H1 (cell line): Measurements from ENCODE around the gene CIITA. TPM values are rescaled to one million over a fixed set of nuclear protein-coding genes. Genes with fewer than 3 reads are reported as not detected.
A peak's percentile ranks its signal among the peaks of the same experiment; 100 is the strongest.

Experiments used
- CTCF ChIA-PET: fragments of 300-600 bp; sonication (Branson Sonifier 250); formaldehyde crosslinking; loops from one replicate; lab custom pipeline; 2021; ENCODE audit not compliant: partially characterized antibody; lab: Charles Lee
- POLR2A ChIA-PET: fragments of 300-600 bp; sonication (Branson Sonifier 250); formaldehyde crosslinking; loops from one replicate; lab custom pipeline; 2021; ENCODE audit warnings: inconsistent platforms; ENCODE audit not compliant: partially characterized antibody; lab: Charles Lee
- DNase-seq, 2 experiments: peaks; one replicate each; pipeline versions ENCODE4 v3.0.0 to v3.0.0-alpha.2; 2010 to 2022; ENCODE audit warnings: low spot score in 2 of 2, low read depth in 1 of 2, mixed read lengths in 1 of 2
- FAIRE-seq: peaks from 2 replicates; lab custom pipeline; 2011; peaks lifted over from hg19 to GRCh38; lab: Jason Lieb, UNC
- H2AFZ ChIP-seq: 2 replicates; pipeline ENCODE4 v1.8.1; 2012; ENCODE audit warnings: low read length, inconsistent platforms
- H2AK5ac ChIP-seq: 2 replicates; pipeline ENCODE4 v1.6.1; 2013; ENCODE audit warnings: low read depth, low read length
- H2BK120ac ChIP-seq: replicated peaks from 2 replicates; pipeline ENCODE3; 2013; ENCODE audit warnings: low read depth, low read length, inconsistent platforms
- H2BK12ac ChIP-seq: 2 replicates; pipeline ENCODE4 v1.6.1; 2013; ENCODE audit warnings: low read depth, low read length
- H2BK15ac ChIP-seq: 2 replicates; pipeline ENCODE4 v1.6.1; 2013; ENCODE audit warnings: low read length
- H2BK20ac ChIP-seq: 2 replicates; pipeline ENCODE4 v1.6.1; 2013; ENCODE audit warnings: low read length
- H2BK5ac ChIP-seq: 2 replicates; pipeline ENCODE4 v1.6.1; 2013; ENCODE audit warnings: low read depth, low read length
- H3K14ac ChIP-seq: 2 replicates; pipeline ENCODE4 v1.6.1; 2013; ENCODE audit warnings: inconsistent platforms; ENCODE audit not compliant: insufficient read length
- H3K18ac ChIP-seq: 2 replicates; pipeline ENCODE4 v1.6.1; 2013; ENCODE audit warnings: low read length; ENCODE audit errors: extremely low read depth
- H3K23ac ChIP-seq: 2 replicates; pipeline ENCODE4 v1.6.1; 2013; ENCODE audit warnings: inconsistent platforms; ENCODE audit not compliant: insufficient read length
- H3K23me2 ChIP-seq: 2 replicates; pipeline ENCODE4 v1.6.1; 2013; ENCODE audit warnings: low read depth, low read length
- H3K27ac ChIP-seq: 2 replicates; pipeline ENCODE4 v1.6.1; 2011; ENCODE audit warnings: low read depth, low read length, inconsistent platforms
- H3K27me3 ChIP-seq, 4 experiments: replicated peaks in 1 of 4; 1 replicate in 1 of 4; 2 replicates in 3 of 4; pipeline versions ENCODE4 v1.6.1 to v1.8.1; 2011 to 2013; ENCODE audit warnings: low read length in 3 of 4, mild to moderate bottlenecking in 3 of 4, inconsistent platforms in 2 of 4, mixed read lengths in 2 of 4, moderate library complexity in 1 of 4; ENCODE audit not compliant: control insufficient read depth in 3 of 4, insufficient read depth in 3 of 4; ENCODE audit errors: extremely low read depth in 1 of 4
- H3K36me3 ChIP-seq, 4 experiments: 2 replicates each; pipeline versions ENCODE4 v1.6.1 to v1.8.1; 2011 to 2013; ENCODE audit warnings: mild to moderate bottlenecking in 4 of 4, low read length in 3 of 4, moderate library complexity in 2 of 4, control low read depth in 1 of 4, inconsistent platforms in 1 of 4; ENCODE audit not compliant: insufficient read depth in 4 of 4, control insufficient read depth in 2 of 4
- H3K4ac ChIP-seq: replicated peaks from 2 replicates; pipeline ENCODE3; 2013; ENCODE audit warnings: low read length, low read depth, mixed read lengths, inconsistent platforms; ENCODE audit not compliant: insufficient read length
- H3K4me1 ChIP-seq, 4 experiments: replicated peaks in 1 of 4; 1 replicate in 1 of 4; 2 replicates in 3 of 4; pipeline versions ENCODE4 v1.6.1 to v1.8.1; 2011 to 2013; ENCODE audit warnings: low read length in 3 of 4, inconsistent platforms in 2 of 4, mixed read lengths in 1 of 4; ENCODE audit not compliant: insufficient read depth in 4 of 4, control insufficient read depth in 3 of 4
- H3K4me2 ChIP-seq, 2 experiments: 2 replicates each; pipeline versions ENCODE4 v1.6.1 to v1.8.1; 2011 to 2013; ENCODE audit warnings: low read depth in 2 of 2, low read length in 2 of 2, control low read depth in 1 of 2, inconsistent platforms in 1 of 2, mild to moderate bottlenecking in 1 of 2; ENCODE audit not compliant: insufficient read depth in 1 of 2
- H3K4me3 ChIP-seq, 4 experiments: fragments of 200-600, 300-600 bp in 1 of 4; sonication (generic), shearing (Covaris generic), sonication (Bioruptor Twin) in 1 of 4; 2 replicates each; pipeline versions ENCODE4 v1.5.1 to v1.8.1; 2011 to 2016; ENCODE audit warnings: low read length in 4 of 4, low read depth in 3 of 4, control low read depth in 2 of 4, inconsistent platforms in 2 of 4, mild to moderate bottlenecking in 2 of 4, mixed read lengths in 1 of 4, moderate library complexity in 1 of 4; ENCODE audit not compliant: insufficient read depth in 2 of 4; ENCODE audit errors: extremely low read depth in 1 of 4
- H3K56ac ChIP-seq: replicated peaks from 2 replicates; pipeline ENCODE3; 2013; ENCODE audit warnings: low read depth, mild to moderate bottlenecking, mixed read lengths, low read length, inconsistent platforms; ENCODE audit not compliant: insufficient read length
- H3K79me1 ChIP-seq: 2 replicates; pipeline ENCODE4 v1.6.1; 2013; ENCODE audit warnings: low read depth, low read length, control low read depth
- H3K79me2 ChIP-seq, 2 experiments: 2 replicates each; pipeline versions ENCODE4 v1.6.1 to v1.8.1; 2012 to 2013; ENCODE audit warnings: low read length in 2 of 2, mild to moderate bottlenecking in 2 of 2, inconsistent platforms in 1 of 2; ENCODE audit not compliant: insufficient read depth in 2 of 2, control insufficient read depth in 1 of 2
- H3K9ac ChIP-seq, 4 experiments: replicated peaks in 1 of 4; 1 replicate in 1 of 4; 2 replicates in 3 of 4; pipeline versions ENCODE4 v1.6.1 to v1.8.1; 2011 to 2013; ENCODE audit warnings: low read depth in 3 of 4, low read length in 3 of 4, control low read depth in 2 of 4, mild to moderate bottlenecking in 2 of 4, moderate library complexity in 2 of 4, inconsistent platforms in 1 of 4; ENCODE audit errors: extremely low read depth in 1 of 4
- H3K9me3 ChIP-seq, 2 experiments: 2 replicates each; pipeline versions ENCODE4 v1.6.1 to v1.8.1; 2012 to 2013; ENCODE audit warnings: mild to moderate bottlenecking in 2 of 2, moderate library complexity in 2 of 2, control low read depth in 1 of 2, inconsistent platforms in 1 of 2, low read depth in 1 of 2, low read length in 1 of 2, mixed read lengths in 1 of 2; ENCODE audit not compliant: insufficient read depth in 2 of 2
- H4K20me1 ChIP-seq, 2 experiments: replicated peaks in 1 of 2; 2 replicates each; pipeline versions ENCODE3 to v1.8.1; 2011 to 2013; ENCODE audit warnings: inconsistent platforms in 2 of 2, low read length in 2 of 2, mild to moderate bottlenecking in 1 of 2; ENCODE audit not compliant: insufficient read depth in 2 of 2, control insufficient read depth in 1 of 2
- H4K5ac ChIP-seq: 2 replicates; pipeline ENCODE4 v1.6.1; 2013; ENCODE audit warnings: low read length, low read depth, mixed read lengths, inconsistent platforms; ENCODE audit not compliant: insufficient read length
- H4K8ac ChIP-seq: 2 replicates; pipeline ENCODE4 v1.8.0; 2013; ENCODE audit warnings: mild to moderate bottlenecking, moderate library complexity, low read length, inconsistent platforms; ENCODE audit not compliant: insufficient read depth; ENCODE audit errors: extremely low read depth
- H4K91ac ChIP-seq: replicated peaks from 2 replicates; pipeline ENCODE3; 2013; ENCODE audit warnings: low read length, mixed read lengths, inconsistent platforms; ENCODE audit not compliant: insufficient read length
- ASH2L ChIP-seq: fragments of 200-600, 300-600 bp; sonication (generic); IDR thresholded peaks from one replicate; pipeline ENCODE4 v1.7.1; 2017; ENCODE audit warnings: low read length
- BCL11A ChIP-seq, 2 experiments: IDR thresholded peaks; one replicate each; pipeline ENCODE4 v1.6.1; 2011; ENCODE audit warnings: low read depth in 2 of 2, low read length in 2 of 2, mild to moderate bottlenecking in 2 of 2
- CTCF ChIP-seq, 3 experiments: IDR thresholded peaks; 1 replicate in 2 of 3; 2 replicates in 1 of 3; pipeline versions ENCODE4 v1.5.1 to v1.6.1; 2011; ENCODE audit warnings: low read length in 3 of 3, mild to moderate bottlenecking in 3 of 3, inconsistent platforms in 2 of 3, low read depth in 1 of 3, moderate library complexity in 1 of 3; ENCODE audit not compliant: insufficient read depth in 1 of 3; ENCODE audit errors: control extremely low read depth in 1 of 3
- KDM4A ChIP-seq: IDR thresholded peaks from one replicate; pipeline ENCODE4 v1.7.1; 2012; ENCODE audit warnings: low read depth, mild to moderate bottlenecking, moderate library complexity, low read length, inconsistent platforms; ENCODE audit not compliant: severe bottlenecking
- RAD21 ChIP-seq, 2 experiments: IDR thresholded peaks in 1 of 2; conservative IDR thresholded peaks in 1 of 2; 2 replicates each; pipeline ENCODE4 v1.6.1; 2011; ENCODE audit warnings: low read depth in 2 of 2, low read length in 2 of 2, improper control_type of control experiment in 1 of 2, inconsistent platforms in 1 of 2, mild to moderate bottlenecking in 1 of 2, moderate library complexity in 1 of 2
- TCF12 ChIP-seq: IDR thresholded peaks from 2 replicates; pipeline ENCODE4 v1.6.1; 2011; ENCODE audit warnings: low read depth, mild to moderate bottlenecking, low read length
- WGBS, 2 experiments: shearing (Covaris generic) in 1 of 2; methylation state at CpG; one replicate each; pipeline versions ENCODE4 v1.1.6 to v1.1.7; 2013 to 2015; ENCODE audit warnings: low lambda C conversion rate in 2 of 2, mixed read lengths in 2 of 2, inconsistent platforms in 1 of 2, low coverage in 1 of 2, missing lambda C conversion rate in 1 of 2; ENCODE audit not compliant: insufficient replicate concordance in 2 of 2, insufficient coverage in 1 of 2, insufficient read length in 1 of 2; ENCODE audit errors: extremely low coverage in 1 of 2, missing lambda C conversion rate in 1 of 2; 5-methylcytosine and 5-hydroxymethylcytosine counted together
- polyA plus RNA-seq, 7 experiments: library from polyadenylated mRNA; depleted of rRNA in 3 of 7; stranded (reverse) in 5 of 7; unstranded in 2 of 7; fragments of >200 nt in 5 of 7; fragments of 200-250 nt in 2 of 7; gene quantifications; 1 replicate in 5 of 7; 2 replicates in 1 of 7; 4 replicates in 1 of 7; pipeline versions ENCODE4 v1.2.1 to v1.2.3, GENCODE V29; 2011 to 2013; ENCODE audit warnings: missing spikeins in 2 of 7, mixed read lengths in 2 of 7
- total RNA-seq: library from RNA; stranded (reverse); fragmentation: NEBNext Ultra II Directional; extraction: Animal tissue kit (Norgen Biotek cat#: 25700); gene quantifications from 2 replicates; pipeline ENCODE4 v1.2.1, GENCODE V29; 2021

Gene CIITA
- total and polyA plus RNA-seq, 2 of the 8 experiments (the other 6 are each of a cell fraction or from before 2014, with no cell fraction given) = 0.07 to 0.17 TPM

- Histone ChIP-seq H4K91ac (no peak overlapping the region), H2BK120ac (no peak overlapping the region), H3K18ac (no peak overlapping the region), H2BK12ac (no peak overlapping the region), H3K36me3 (peaks cover 0 to 3% (median 0%) of the 10 kb centered on the region in 4 experiments; a peak in 1 of 8 replicates), H2BK20ac (no peak overlapping the region), H3K4ac (no peak overlapping the region), H3K9ac (no peak overlapping the region), H3K79me2 (no peaks in the 10 kb centered on the region), H3K79me1 (no peaks in the 10 kb centered on the region), H2AK5ac (no peak overlapping the region), H4K5ac (no peak overlapping the region), H3K4me1 (peaks cover 0 to 2% (median 0%) of the 10 kb centered on the region in 4 experiments; a peak in 2 of 7 replicates), H3K56ac (no peak overlapping the region), H3K27me3 (no peaks in the 10 kb centered on the region), H2BK15ac (no peak overlapping the region), H2BK5ac (no peak overlapping the region), H3K14ac (no peak overlapping the region), H3K23ac (no peak overlapping the region), H2AFZ (no peak overlapping the region), H3K27ac (no peak overlapping the region), H3K23me2 (no peaks in the 10 kb centered on the region), H4K8ac (peak overlapping the region; percentile 68; the same call in 1 of the 2 replicates), H3K4me3 (no peak overlapping the region), H3K9me3 (no peaks in the 10 kb centered on the region), H4K20me1 (peaks cover 0 to 3% of the 10 kb centered on the region in 2 experiments), H3K4me2 (no peak overlapping the region)
- ChIA-PET POLR2A (interaction anchor here (0.6 to 1.3 kb wide), 2 partner anchors 222 to 280 kb away, joined by 3 to 4 read pairs; no protein-coding TSS in a partner anchor), CTCF (interaction anchor here (0.6 to 8.2 kb wide), 34 partner anchors 9 to 431 kb away, joined by 3 to 67 read pairs (median 4); partner anchors contain the start of gene SOCS1)
- FAIRE-seq (no peak), DNase-seq (no peak)
- WGBS, 2 experiments = 58% methylated on average over 3 of the region's 3 CpGs; no CpG with 5 or more reads in 1 of the 2 experiments
- TF ChIP-seq ASH2L = no peak
- TF ChIP-seq RAD21 (IDR thresholded peaks at IDR 0.05 in 1 of 2, conservative IDR thresholded peaks at IDR 0.05 in 1 of 2; ENCODE audit: low read depth in 2 of 2, low read length in 2 of 2) = peak; percentile 81 to 84
- no peak for TF ChIP-seq TCF12
- TF ChIP-seq CTCF (IDR thresholded peaks at IDR 0.05; ENCODE audit: control extremely low read depth in 1 of 3, insufficient read depth in 1 of 3, low read depth in 1 of 3, low read length in 3 of 3) = peak in 2 of 3 experiments; percentile 63 to 70; a peak in 3 of 4 replicates
- TF ChIP-seq BCL11A (IDR thresholded peaks at IDR 0.05; ENCODE audit: low read depth in 2 of 2, low read length in 2 of 2) = no peak
- no peak for TF ChIP-seq KDM4A
Measured at GRCh38 chr16:10971560-10971961, 94.6 kb downstream of the CIITA start.
